K562 (cell line): ENCODE measurements around the gene SPRN. TPM values are rescaled to one million over a fixed set of nuclear protein-coding genes. Genes with fewer than 3 reads are reported as not detected.

Source experiments
- CBX8 ChIP-seq: fragments of 200-600 bp; sonication (generic); IDR thresholded peaks from 2 replicates; pipeline ENCODE4 v1.6.1; 2012; ENCODE audit warnings: borderline replicate concordance, mixed run types, low read depth, mild to moderate bottlenecking, moderate library complexity, mixed read lengths, low read length, control low read depth, inconsistent platforms; ENCODE audit not compliant: poor library complexity, severe bottlenecking; ENCODE audit errors: extremely low read depth
- CREBBP ChIP-seq: IDR thresholded peaks from one replicate; pipeline ENCODE4 v1.6.1; 2012; ENCODE audit warnings: low read depth, mild to moderate bottlenecking, control low read depth, inconsistent platforms, low read length
- FOXA3 ChIP-seq, 2 experiments: fragments of 450-650 bp in 1 of 2; sonication (generic) in 1 of 2; formaldehyde crosslinking; IDR thresholded peaks in 1 of 2; conservative IDR thresholded peaks in 1 of 2; 2 replicates each; pipeline versions ENCODE4 v1.4.0 to v1.8.0; 2020 to 2022; ENCODE audit warnings: mild to moderate bottlenecking in 2 of 2, missing genetic modification reagents in 1 of 2
- NCOA2 ChIP-seq, 2 experiments: fragments of 450-650 bp; IDR thresholded peaks; 2 replicates each; pipeline ENCODE4 v1.6.1; 2018; ENCODE audit warnings: mild to moderate bottlenecking in 2 of 2, moderate library complexity in 1 of 2; ENCODE audit not compliant: partially characterized antibody in 2 of 2
- PCBP1 ChIP-seq: fragments of 200-400 bp; formaldehyde crosslinking; IDR thresholded peaks from 2 replicates; pipeline ENCODE4 v1.6.1; 2018; ENCODE audit warnings: mild to moderate bottlenecking, low read depth, low read length; ENCODE audit not compliant: poor library complexity, severe bottlenecking
- polyA plus RNA-seq, 8 experiments: library from polyadenylated mRNA; depleted of rRNA in 4 of 8; stranded (reverse) in 5 of 8; unstranded in 3 of 8; fragments of >200 nt; fragmentation: Nextera tagmentation in 2 of 8; fragmentation: Illumina TruSeq in 1 of 8; extraction: Ambion mirVana in 2 of 8; extraction: Trizol in 1 of 8; gene quantifications; 2 replicates each; pipeline versions ENCODE4 v1.2.1 to v1.2.3, GENCODE V29; 2011 to 2014; ENCODE audit warnings: inconsistent platforms in 1 of 8, missing spikeins in 1 of 8
- total RNA-seq, 7 experiments: library from RNA; depleted of rRNA in 6 of 7; stranded (reverse); fragments of >200 nt in 6 of 7; fragmentation: Illumina TruSeq in 2 of 7; extraction: Trizol in 2 of 7; gene quantifications; 2 replicates each; pipeline versions ENCODE4 v1.2.1 to v1.2.3, GENCODE V29; 2011 to 2021; ENCODE audit warnings: low replicate concordance in 1 of 7
- TF ChIP-seq, protein P1 (sequence below), 2 experiments: fragments of 450-650 bp in 1 of 2; sonication (generic) in 1 of 2; formaldehyde crosslinking in 1 of 2; IDR thresholded peaks; 2 replicates each; pipeline versions ENCODE4 v1.7.1 to v1.9.0; 2016 to 2022; ENCODE audit warnings: inconsistent platforms in 1 of 2, mild to moderate bottlenecking in 1 of 2, missing genetic modification reagents in 1 of 2
- TF ChIP-seq, protein P2 (sequence below): fragments of 250-450 bp; sonication (Bioruptor Pico); IDR thresholded peaks from 2 replicates; pipeline ENCODE4 v1.5.0; 2021; ENCODE audit warnings: mild to moderate bottlenecking, borderline replicate concordance
- TF ChIP-seq, protein P3 (sequence below), 2 experiments: fragments of 450-650 bp; conservative IDR thresholded peaks; 2 replicates each; pipeline ENCODE4 v1.6.1; 2017; ENCODE audit warnings: mild to moderate bottlenecking in 2 of 2, moderate library complexity in 2 of 2
- TF ChIP-seq, protein P4 (sequence below): fragments of 250-450 bp; sonication (Bioruptor Pico); IDR thresholded peaks from 2 replicates; pipeline ENCODE4 v1.4.0; 2020; ENCODE audit warnings: borderline replicate concordance

The SPRN gene
- total and polyA plus RNA-seq, 9 of the 15 experiments (the other 6 are each of a cell fraction or from before 2014, with no cell fraction given): 0.04 TPM; not detected in 8

DNA sequence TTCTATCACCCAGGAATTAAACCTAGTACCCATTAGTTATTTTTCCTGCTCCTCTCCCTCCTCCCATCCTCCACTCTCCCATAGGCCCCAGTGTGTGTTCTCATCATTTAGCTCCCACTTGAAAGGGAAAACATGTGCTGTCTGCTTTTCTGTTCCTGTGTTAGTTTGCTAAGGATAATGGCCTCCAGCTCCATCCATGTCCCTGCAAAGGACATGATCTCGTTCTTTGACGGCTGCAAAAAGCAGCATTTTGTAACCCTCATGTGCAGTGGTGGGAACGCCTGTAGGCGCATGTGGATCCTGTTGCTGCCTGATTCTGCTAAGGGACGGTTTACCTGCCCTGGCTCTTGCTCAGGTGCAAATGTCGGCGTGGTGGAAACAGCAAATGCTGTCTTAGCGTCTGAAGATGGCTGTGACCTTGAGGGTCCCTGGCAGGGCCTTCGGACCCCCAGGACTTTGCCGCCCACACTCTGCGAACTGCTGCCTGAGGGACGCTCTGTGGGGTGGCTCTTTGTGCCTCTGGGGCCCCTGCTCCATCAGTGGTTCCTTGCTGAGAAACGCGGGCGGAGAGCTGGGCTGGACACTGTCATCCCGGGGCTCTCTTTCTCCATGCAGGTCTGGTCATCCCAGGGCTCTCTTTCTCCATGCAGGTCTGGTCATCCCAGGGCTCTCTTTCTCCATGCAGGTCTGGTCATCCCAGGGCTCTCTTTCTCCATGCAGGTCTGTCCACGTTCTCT is 36.0 kb downstream of the SPRN start (continued):
- TF ChIP-seq PCBP1 (no peak), CREBBP (no peak), CBX8 (no peak), NCOA2 (IDR thresholded peaks at IDR 0.05; ENCODE audit: partially characterized antibody in 2 of 2) (no peak), FOXA3 (CRISPR knock-in tag; conservative IDR thresholded peaks at IDR 0.05 in 1 of 2, IDR thresholded peaks at IDR 0.05 in 1 of 2) (no peak)
- TF ChIP-seq, protein P1, sequence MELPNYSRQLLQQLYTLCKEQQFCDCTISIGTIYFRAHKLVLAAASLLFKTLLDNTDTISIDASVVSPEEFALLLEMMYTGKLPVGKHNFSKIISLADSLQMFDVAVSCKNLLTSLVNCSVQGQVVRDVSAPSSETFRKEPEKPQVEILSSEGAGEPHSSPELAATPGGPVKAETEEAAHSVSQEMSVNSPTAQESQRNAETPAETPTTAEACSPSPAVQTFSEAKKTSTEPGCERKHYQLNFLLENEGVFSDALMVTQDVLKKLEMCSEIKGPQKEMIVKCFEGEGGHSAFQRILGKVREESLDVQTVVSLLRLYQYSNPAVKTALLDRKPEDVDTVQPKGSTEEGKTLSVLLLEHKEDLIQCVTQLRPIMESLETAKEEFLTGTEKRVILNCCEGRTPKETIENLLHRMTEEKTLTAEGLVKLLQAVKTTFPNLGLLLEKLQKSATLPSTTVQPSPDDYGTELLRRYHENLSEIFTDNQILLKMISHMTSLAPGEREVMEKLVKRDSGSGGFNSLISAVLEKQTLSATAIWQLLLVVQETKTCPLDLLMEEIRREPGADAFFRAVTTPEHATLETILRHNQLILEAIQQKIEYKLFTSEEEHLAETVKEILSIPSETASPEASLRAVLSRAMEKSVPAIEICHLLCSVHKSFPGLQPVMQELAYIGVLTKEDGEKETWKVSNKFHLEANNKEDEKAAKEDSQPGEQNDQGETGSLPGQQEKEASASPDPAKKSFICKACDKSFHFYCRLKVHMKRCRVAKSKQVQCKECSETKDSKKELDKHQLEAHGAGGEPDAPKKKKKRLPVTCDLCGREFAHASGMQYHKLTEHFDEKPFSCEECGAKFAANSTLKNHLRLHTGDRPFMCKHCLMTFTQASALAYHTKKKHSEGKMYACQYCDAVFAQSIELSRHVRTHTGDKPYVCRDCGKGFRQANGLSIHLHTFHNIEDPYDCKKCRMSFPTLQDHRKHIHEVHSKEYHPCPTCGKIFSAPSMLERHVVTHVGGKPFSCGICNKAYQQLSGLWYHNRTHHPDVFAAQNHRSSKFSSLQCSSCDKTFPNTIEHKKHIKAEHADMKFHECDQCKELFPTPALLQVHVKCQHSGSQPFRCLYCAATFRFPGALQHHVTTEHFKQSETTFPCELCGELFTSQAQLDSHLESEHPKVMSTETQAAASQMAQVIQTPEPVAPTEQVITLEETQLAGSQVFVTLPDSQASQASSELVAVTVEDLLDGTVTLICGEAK (IDR thresholded peaks at IDR 0.05): peak; percentile 89
- TF ChIP-seq, protein P1 (CRISPR knock-in tag; IDR thresholded peaks at IDR 0.05): no peak
- TF ChIP-seq, protein P2, sequence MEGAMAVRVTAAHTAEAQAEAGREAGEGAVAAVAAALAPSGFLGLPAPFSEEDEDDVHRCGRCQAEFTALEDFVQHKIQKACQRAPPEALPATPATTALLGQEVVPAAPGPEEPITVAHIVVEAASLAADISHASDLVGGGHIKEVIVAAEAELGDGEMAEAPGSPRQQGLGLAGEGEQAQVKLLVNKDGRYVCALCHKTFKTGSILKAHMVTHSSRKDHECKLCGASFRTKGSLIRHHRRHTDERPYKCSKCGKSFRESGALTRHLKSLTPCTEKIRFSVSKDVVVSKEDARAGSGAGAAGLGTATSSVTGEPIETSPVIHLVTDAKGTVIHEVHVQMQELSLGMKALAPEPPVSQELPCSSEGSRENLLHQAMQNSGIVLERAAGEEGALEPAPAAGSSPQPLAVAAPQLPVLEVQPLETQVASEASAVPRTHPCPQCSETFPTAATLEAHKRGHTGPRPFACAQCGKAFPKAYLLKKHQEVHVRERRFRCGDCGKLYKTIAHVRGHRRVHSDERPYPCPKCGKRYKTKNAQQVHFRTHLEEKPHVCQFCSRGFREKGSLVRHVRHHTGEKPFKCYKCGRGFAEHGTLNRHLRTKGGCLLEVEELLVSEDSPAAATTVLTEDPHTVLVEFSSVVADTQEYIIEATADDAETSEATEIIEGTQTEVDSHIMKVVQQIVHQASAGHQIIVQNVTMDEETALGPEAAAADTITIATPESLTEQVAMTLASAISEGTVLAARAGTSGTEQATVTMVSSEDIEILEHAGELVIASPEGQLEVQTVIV (CRISPR knock-in tag): no peak
- TF ChIP-seq, protein P3, sequence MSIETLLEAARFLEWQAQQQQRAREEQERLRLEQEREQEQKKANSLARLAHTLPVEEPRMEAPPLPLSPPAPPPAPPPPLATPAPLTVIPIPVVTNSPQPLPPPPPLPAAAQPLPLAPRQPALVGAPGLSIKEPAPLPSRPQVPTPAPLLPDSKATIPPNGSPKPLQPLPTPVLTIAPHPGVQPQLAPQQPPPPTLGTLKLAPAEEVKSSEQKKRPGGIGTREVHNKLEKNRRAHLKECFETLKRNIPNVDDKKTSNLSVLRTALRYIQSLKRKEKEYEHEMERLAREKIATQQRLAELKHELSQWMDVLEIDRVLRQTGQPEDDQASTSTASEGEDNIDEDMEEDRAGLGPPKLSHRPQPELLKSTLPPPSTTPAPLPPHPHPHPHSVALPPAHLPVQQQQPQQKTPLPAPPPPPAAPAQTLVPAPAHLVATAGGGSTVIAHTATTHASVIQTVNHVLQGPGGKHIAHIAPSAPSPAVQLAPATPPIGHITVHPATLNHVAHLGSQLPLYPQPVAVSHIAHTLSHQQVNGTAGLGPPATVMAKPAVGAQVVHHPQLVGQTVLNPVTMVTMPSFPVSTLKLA (conservative IDR thresholded peaks at IDR 0.05): peak; percentile 20 to 57; a peak in 2 of 4 replicates
- TF ChIP-seq, protein P4, sequence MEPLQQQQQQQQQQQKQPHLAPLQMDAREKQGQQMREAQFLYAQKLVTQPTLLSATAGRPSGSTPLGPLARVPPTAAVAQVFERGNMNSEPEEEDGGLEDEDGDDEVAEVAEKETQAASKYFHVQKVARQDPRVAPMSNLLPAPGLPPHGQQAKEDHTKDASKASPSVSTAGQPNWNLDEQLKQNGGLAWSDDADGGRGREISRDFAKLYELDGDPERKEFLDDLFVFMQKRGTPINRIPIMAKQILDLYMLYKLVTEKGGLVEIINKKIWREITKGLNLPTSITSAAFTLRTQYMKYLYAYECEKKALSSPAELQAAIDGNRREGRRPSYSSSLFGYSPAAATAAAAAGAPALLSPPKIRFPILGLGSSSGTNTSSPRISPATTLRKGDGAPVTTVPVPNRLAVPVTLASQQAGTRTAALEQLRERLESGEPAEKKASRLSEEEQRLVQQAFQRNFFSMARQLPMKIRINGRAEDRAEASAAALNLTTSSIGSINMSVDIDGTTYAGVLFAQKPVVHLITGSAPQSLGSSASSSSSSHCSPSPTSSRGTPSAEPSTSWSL (CRISPR knock-in tag): no peak
